NCI-H1436 treated with DMSO at 0.1 percent for 48 hours (cell line): ENCODE data around the gene ARRDC4.

ENCODE experiments used
- DNase-seq: peaks from one replicate; lab custom pipeline; 2025; lab: John Stamatoyannopoulos, UW

The ARRDC4 gene

GRCh38 chr15:97960364-97961066 lies at the start of gene ARRDC4:
Gene ARRDC4, plus strand, starts transcription at chr15:97960703. Its CDS starts 159 bp downstream, at chr15:97960862.
- peak; percentile 91 for DNase-seq

- DNase-seq: no peak
Observed at GRCh38 chr15:97914711-97915110, 45.8 kb upstream of the ARRDC4 start.

DNA sequence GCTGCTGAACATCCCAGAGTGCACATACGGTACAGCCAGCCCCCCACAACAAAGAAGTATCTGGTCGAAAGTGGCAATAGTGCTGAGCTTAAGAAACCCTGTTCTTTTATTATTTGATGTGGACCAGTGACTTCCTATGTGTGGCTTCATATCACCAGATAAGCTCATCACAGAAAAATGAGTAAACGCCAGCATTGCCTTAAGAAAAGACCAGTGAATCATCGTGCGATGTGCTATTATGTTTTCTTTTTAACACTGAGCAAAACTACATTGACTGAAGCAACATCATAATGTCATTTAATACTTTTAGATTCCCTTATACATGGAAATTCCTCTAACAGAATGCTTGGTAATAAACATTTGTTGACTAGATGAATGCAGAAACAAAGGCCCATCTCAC lies 45.2 kb upstream of the ARRDC4 start:
- no peak for DNase-seq

GRCh38 chr15:97921296-97921865 lies 39.1 kb upstream of the ARRDC4 start:
- DNase-seq: no peak

DNA sequence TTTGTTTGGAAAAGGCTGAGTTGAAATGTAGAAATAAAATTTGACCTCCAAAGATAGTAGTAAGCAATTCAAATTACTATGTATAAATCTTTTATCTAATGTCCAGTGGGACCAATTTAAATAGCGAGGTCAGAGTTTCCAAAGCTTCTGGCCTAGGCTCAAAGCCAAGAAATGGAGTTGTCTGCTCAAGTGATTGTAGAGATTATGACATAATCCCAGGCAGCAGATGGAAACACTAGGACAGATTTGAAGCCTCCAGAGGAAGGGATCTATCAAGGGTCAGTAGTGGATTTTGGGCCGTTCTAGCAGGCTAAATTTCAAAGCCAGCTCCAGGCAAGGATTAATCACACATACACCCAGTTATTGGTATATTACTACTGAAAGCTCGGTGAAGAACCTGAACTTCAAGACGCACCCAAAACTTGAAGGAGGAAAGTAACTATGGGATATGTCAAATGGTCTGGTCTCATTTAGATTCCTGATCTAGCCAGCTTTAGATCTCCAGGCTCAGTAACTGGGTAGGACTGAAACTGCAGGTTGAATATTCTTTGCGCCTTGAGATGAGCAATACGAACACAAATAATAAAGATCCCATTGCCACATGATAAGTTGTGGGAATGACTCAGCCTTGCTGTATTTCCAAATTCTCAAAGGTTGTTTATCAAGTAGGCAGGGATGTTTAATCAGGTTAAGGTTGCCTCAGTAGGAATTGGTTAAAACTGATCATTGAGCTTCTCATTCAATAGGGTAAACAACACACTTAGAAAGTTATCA lies 30.9 kb upstream of the ARRDC4 start:
- DNase-seq: no peak

- DNase-seq: no peak
Observed at GRCh38 chr15:97930230-97930629, 30.3 kb upstream of the ARRDC4 start.

GRCh38 chr15:97931314-97931713 lies 29.2 kb upstream of the ARRDC4 start:
- no peak for DNase-seq

DNA sequence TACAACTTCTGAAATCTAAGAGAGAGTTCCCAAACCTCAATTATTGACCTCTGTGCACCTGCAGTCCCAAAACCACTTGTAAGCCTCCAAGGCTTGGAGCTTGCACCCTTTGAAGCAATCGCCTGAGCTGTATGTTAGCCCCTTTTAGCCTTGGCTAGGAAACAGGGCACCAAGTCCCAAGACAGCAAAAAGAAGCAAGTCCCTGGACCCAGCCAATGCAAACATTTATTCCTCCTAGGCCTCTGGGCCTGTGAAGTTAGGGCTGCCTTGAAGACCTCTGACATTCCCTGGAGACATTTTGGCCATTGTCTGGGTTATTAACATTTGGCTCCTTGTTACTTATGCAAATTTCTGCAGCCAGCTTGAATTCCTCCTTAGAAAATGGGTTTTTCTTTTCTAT lies 26.9 kb upstream of the ARRDC4 start:
- no peak for DNase-seq

DNA sequence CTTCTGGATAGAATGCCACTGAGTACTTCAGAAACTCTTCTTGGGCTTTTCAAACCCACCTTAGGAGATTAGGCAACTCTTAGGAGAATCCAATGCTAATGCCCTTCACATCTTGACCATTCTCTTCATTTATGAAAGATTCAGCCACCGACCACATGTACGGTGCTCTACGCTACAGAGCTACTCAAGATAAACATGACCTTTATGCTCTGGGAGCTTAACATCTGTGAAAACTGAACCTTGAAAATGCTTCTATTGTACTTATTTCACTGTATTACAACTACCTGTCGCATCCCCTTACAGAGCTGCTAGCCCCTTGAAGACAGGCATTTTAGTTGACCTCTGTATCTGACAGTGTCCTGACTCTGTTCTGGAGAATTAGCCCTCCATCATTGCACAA lies 19.5 kb upstream of the ARRDC4 start:
- DNase-seq: no peak

DNA sequence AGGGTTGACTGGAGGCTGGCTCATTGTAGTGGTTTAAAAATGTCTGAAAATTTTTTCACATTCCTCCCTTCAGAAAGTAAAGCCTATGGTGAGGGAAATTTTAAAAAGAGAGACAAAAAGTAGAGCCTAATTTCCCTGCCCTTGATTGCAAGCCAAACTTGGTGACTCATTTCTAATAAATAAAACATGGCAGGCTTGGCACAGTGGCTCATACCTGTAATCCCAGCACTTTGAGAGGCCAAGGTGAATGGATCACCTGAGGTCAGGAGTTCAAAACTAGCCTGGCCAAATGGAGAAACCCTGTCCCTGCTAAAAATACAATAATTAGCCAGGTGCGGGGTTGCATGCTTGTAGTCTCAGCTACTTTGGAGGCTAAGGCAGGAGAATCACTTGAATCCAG lies 18.9 kb upstream of the ARRDC4 start:
- DNase-seq: no peak

- no peak for DNase-seq
Observed at GRCh38 chr15:97944724-97945123, 15.8 kb upstream of the ARRDC4 start.

GRCh38 chr15:97947465-97948260 lies 12.8 kb upstream of the ARRDC4 start:
- no peak for DNase-seq

DNA sequence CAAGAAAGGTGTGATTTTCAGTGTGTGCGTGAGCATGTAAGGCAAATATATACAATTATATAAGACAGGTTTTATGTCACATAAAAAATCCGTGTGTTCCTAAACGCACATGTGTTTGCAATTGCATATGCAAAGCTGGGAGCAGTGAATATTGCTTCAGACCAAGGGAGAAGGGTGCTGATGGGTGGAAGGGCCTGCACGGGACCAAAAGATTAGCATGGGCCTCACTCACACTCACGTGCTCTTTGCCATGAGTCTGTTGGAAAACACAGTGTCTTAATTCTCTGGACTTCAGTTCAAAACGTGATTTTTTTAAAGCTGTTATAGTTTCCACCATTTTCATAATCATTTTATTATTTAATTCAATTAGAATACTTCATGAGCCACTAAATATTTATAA lies 7.2 kb upstream of the ARRDC4 start:
- no peak for DNase-seq

GRCh38 chr15:97953748-97954147 lies 6.8 kb upstream of the ARRDC4 start:
- DNase-seq: no peak

GRCh38 chr15:97955035-97955434 lies 5.5 kb upstream of the ARRDC4 start:
- no peak for DNase-seq

- no peak for DNase-seq
Observed at GRCh38 chr15:97955529-97955928, 5.0 kb upstream of the ARRDC4 start.

- DNase-seq: no peak
Observed at GRCh38 chr15:97959724-97960363, 659 bp upstream of the ARRDC4 start.

GRCh38 chr15:97961067-97961954 lies 808 bp downstream of the ARRDC4 start:
- DNase-seq: no peak

DNA sequence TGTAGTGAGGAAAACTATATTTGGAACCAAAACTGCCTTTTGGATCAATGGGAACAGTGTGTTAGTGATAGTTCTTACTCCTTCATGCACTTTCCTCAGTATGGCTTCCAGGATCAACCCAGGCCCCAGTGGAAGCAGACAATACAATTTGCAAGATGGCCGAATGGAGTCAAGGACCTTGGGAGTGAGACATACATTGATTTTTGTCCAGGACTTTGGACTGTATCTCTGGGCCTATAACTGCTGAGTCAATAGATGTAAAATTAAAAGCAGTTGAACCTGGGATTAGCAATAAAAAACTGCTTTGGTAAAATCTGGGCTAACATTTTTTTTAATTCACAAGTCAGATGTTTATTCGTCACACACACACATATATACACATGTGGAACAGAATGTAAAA lies 1.8 kb downstream of the ARRDC4 start:
- no peak for DNase-seq

- DNase-seq: no peak
Observed at GRCh38 chr15:97963779-97964178, 3.3 kb downstream of the ARRDC4 start.

- no peak for DNase-seq
Observed at GRCh38 chr15:97966246-97966645, 5.7 kb downstream of the ARRDC4 start.
